GM18499 (cell line): ENCODE results near the gene SFMBT2.
"Not testable (repeated sequence)": the region's sequence is repeated elsewhere in the genome, so short reads cannot be mapped to it uniquely, and the experiment has no call there.

Source experiments
- ATAC-seq: cut with Tn5 transposase; IDR thresholded peaks from one replicate; pipeline ENCODE4 v1.9.1; 2021; ENCODE audit warnings: moderate number of reproducible peaks; ENCODE audit not compliant: insufficient read depth, unreplicated experiment

The SFMBT2 gene

DNA sequence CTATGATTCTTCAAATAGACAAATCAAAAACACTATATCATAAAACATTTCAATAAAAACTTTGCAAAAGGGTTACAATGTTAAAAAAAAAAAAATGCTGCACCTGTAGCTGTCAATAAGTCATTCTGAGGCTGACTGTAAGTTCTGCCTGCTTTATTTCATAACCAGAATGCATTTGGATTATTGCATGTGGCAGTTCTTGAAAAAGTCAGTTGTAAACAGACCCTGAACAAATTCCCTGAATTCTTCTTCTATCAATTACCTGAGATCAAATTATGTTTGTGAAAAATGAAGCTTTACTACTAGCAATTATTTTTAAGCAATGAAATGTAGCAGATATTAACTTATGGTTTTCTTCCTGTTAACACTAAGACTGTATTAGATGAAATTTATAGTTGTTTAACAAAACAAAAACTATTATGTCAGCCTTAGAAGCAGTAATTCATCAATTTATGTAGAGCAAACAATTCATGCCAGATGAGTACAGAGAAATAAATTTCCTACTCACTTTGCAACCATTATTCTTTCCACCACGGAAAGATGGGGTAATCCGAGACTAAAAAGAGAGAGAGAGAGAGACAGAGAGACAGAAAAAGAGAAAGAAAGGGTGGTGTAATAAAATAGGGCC, 107.8 kb downstream of the SFMBT2 start:
- ATAC-seq: no peak

GRCh38 chr10:7302392-7302906, 108.4 kb downstream of the SFMBT2 start:
- no peak for ATAC-seq

DNA sequence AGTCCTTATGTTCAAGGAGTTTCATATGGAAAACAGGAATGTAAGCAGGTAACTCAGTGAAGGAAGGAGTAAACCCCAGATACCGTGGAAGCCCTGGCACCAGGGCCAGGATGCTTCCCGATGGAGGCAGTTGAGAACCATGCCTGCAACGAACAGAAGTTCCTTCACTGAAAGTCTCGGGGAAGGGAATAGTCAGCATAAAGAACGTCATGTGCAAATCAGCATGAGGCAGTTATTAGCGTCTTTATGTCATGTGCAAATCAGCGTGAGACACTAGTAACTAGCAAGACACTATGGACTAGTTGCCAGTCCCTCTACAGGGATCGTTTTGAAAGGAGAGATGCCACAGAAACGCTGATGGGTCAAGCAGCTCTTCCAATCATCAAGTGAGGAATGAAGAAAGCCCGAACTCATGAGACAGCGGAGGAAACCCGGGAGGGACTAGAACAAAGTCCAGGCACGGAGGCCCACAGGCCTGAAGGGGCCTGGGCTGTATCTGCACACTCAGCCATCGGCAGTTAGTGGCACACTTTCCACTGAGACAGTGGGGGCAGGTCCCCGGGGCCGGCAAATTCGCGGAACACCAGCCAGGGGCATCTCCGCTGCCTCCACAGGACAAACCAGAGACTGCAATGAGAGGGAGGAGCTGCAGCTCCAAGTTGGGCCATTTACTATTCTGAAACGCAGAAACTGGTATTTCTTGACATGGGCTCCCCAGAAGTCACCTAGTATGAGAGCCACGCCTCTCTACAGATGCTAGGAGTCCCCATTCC, 109.6 kb downstream of the SFMBT2 start:
- no peak for ATAC-seq

DNA sequence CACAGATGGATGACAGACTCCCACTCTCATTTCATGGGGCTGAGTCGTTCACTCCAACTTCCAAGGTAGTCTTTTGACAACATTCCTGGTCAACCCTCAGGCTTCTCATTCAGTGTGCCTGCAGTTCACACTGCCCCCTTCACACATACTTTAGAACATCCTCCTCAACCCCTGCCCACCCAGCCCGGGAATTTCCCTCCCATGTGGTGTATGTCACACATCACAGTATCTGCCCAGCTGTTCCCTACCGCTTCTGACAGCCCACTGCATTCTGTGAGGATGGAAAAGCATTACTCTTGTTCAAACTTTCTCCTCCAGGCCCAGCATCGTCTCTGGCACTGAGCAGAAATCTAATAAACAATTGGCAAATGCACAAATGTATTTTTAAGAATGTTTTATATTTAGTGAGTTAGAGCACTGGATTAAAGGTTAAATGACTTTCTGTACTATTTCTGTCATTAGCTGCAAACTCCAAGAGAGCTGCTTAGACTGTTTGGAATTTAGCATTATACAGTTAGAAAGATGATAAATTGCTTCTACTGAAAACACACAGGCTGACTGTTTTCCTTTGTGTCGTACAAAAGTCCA, 110.4 kb downstream of the SFMBT2 start:
- no peak for ATAC-seq

GRCh38 chr10:7299601-7300325, 111.1 kb downstream of the SFMBT2 start:
- ATAC-seq: not testable (repeated sequence)

DNA sequence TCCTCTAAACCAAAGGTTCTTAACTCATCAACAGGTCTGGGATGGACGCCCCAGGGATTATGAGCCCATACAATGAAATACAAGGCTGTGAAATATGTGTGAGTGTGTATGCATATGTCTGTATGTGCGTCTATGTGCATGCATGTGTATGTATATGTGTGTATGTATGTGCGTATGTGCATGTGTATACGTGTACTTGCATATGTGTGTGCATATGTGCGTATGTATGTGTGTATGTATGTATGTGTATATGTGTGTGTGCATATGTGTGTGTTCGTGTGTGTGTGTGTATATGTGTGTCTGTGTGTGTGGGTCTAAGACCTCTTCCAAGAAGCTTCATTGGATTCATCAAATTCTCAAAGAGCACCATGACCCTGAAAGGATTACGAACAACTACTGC, 112.3 kb downstream of the SFMBT2 start:
- ATAC-seq: no peak

- ATAC-seq: no peak
Measured at GRCh38 chr10:7297094-7297493, 113.7 kb downstream of the SFMBT2 start.

DNA sequence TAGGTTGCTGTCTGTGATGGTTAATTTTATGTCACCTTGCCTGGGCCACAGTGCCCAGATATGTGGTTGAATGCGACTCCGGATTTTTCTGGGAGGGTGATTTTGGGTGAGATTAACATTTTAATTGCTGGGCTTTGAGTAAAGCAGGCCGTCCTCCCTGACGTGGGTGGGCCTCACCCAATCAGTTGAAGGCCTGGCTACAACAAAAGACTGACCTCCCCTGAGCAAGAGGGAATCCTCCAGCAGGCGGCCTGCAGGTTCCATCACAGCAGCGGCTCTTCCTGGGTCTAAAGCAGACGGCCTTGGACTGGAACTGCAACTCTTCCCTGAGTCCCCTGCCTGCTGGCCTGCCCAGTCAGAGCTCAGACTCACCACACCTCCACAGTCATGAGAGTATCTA, 114.2 kb downstream of the SFMBT2 start:
- ATAC-seq: no peak

GRCh38 chr10:7296076-7296475, 114.8 kb downstream of the SFMBT2 start:
- no peak for ATAC-seq

GRCh38 chr10:7293378-7293920, 117.4 kb downstream of the SFMBT2 start:
- ATAC-seq: no peak

- no peak for ATAC-seq
Measured at GRCh38 chr10:7291487-7292270, 119.2 kb downstream of the SFMBT2 start.

GRCh38 chr10:7288060-7288690, 122.7 kb downstream of the SFMBT2 start:
- ATAC-seq: no peak

DNA sequence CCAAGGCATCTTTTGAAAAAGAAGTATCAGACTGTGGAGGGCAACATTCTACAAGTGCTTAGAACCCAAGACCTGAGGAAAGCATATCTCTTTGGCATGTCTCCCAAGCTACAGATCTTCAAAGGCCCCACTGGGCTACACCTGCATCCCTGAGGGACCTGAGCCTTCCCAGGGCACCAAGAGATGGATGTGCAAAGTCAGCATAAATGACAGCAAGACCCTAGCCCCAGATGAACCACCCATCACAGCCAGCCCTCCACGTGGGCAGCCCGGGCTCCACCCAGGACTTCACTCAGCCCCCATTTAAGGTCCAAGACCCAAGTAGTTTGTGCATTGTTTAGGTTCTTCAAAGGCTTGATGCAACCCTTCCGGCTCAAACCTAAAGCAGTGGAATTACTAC, 123.5 kb downstream of the SFMBT2 start:
- no peak for ATAC-seq

- no peak for ATAC-seq
Measured at GRCh38 chr10:7285522-7286322, 125.1 kb downstream of the SFMBT2 start.

DNA sequence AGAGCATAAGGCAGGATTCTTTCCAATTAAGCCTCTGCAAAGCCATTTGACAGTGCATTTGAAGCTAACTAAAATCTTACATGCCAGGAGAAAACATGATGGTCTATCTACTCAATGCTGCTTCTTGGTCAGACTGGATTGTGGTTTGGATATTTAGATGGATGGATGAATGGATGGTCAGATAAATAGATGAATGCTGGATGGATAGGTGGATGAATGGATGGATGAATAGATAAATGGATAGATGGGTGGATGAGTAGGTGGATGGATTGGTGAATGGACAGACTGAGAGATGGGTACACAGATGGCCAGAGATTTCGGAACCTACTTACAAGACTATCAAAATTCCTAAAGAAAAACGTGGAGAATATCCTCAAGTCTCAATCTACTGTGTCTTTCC, 127.6 kb downstream of the SFMBT2 start:
- ATAC-seq: no peak

GRCh38 chr10:7282457-7282856, 128.4 kb downstream of the SFMBT2 start:
- ATAC-seq: no peak

DNA sequence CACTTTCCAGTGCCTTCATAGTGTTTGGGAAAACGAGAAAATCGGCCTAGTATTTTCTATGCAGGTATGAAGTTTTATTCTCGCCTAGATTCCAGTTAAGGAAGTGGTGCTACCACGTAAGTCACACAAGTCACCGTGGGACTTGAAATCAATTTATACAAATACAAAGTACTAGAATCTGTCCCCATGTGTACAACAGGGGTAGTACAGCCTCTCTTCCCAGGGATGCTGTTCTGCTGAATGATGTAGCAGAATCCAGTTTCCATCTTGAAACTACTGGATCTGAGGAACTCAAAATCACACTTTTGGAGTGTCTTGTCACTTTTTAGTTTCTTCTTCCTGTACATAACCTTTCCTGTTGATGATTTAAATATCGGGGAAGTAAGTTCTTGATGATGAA, 129.4 kb downstream of the SFMBT2 start:
- no peak for ATAC-seq

GRCh38 chr10:7279303-7279702, 131.5 kb downstream of the SFMBT2 start:
- ATAC-seq: no peak

- ATAC-seq: no peak
Measured at GRCh38 chr10:7277867-7278266, 133.0 kb downstream of the SFMBT2 start.
